Thoracic aorta (tissue), 2 donors: ENCODE results near the gene PPP4R2. TPM values are rescaled to one million over a fixed set of nuclear protein-coding genes. Genes with fewer than 3 reads are reported as not detected.

ENCODE experiments used
- ATAC-seq: fragments of 150-250 bp; one replicate; pipeline ENCODE4 v1.8.0; 2017; ENCODE audit warnings: low read depth; ENCODE audit not compliant: insufficient number of reproducible peaks, low FRiP score
- DNase-seq: peaks from one replicate; pipeline ENCODE4 v3.0.0-alpha.2; 2020; ENCODE audit warnings: low spot score
- H3K27ac ChIP-seq, 2 donors: fragments of 200-600 bp; sonication (generic); 1 replicate in 1 of 2; 2 replicates in 1 of 2; pipeline ENCODE4 v1.5.1; 2016; ENCODE audit warnings: mild to moderate bottlenecking in 2 of 2, moderate library complexity in 2 of 2
- H3K27me3 ChIP-seq: fragments of 200-600 bp; sonication (generic); replicated peaks from 2 replicates; pipeline ENCODE4 v1.6.0; 2016; ENCODE audit warnings: mild to moderate bottlenecking; ENCODE audit not compliant: insufficient read depth
- H3K36me3 ChIP-seq: fragments of 200-600 bp; sonication (generic); one replicate; pipeline ENCODE4 v1.5.1; 2016
- H3K4me1 ChIP-seq, 2 donors: fragments of 200-600 bp; sonication (generic); 1 replicate in 1 of 2; 2 replicates in 1 of 2; pipeline versions ENCODE4 v1.5.1 to v1.6.0; 2016; ENCODE audit warnings: low read depth in 2 of 2, mild to moderate bottlenecking in 1 of 2; ENCODE audit not compliant: control insufficient read depth in 1 of 2
- H3K4me3 ChIP-seq: fragments of 200-600 bp; sonication (generic); 2 replicates; pipeline ENCODE4 v1.5.1; 2016; ENCODE audit warnings: mild to moderate bottlenecking
- H3K9me3 ChIP-seq: fragments of 200-600 bp; sonication (generic); 2 replicates; pipeline ENCODE4 v1.5.1; 2016
- CTCF ChIP-seq: fragments of 200-600 bp; sonication (generic); IDR thresholded peaks from one replicate; pipeline ENCODE4 v1.5.1; 2019; ENCODE audit warnings: antibody characterized with exemption
- total RNA-seq, 2 donors: library from RNA; depleted of rRNA; stranded (reverse); fragments of >200 nt; gene quantifications; one replicate each; pipeline versions ENCODE4 v1.1.0 to v1.2.3, GENCODE V29; 2016

PPP4R2 gene
- total RNA-seq, 2 donors from 2014 or later: 39.3 to 47.0 TPM

DNA sequence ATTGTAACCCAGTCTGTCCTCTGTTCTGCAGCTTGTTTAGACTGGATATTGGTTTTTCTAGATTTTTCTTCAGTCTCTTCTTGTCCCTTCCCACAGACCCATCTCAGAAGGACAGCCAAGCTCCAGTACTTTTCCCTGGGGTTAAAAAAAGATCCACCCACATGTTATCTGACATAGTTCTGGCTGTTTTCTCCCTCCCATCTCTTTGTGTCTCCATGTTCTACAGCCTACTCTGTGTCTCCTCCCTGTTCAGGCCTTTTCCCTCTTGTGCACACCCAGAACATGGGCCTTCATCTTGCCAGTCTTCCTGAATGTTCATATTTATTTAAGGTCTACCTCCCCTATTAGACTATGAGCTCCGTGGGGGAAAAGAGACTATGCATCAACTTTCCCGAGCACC lies 5.1 kb upstream of the PPP4R2 start:
- Histone ChIP-seq H3K4me3 (no peak overlapping the region), H3K9me3 (no peaks in the 10 kb centered on the region), H3K4me1 (peaks cover 0 to 6% of the 10 kb centered on the region in 2 donors), H3K27me3 (no peaks in the 10 kb centered on the region), H3K36me3 (no peaks in the 10 kb centered on the region), H3K27ac (no peak overlapping the region)
- no peak for TF ChIP-seq CTCF
- DNase-seq (no peak), ATAC-seq (no peak)

GRCh38 chr3:72993391-72993790 lies 3.2 kb upstream of the PPP4R2 start:
- DNase-seq (no peak), ATAC-seq (no peak)
- Histone ChIP-seq H3K27ac (no peak overlapping the region), H3K9me3 (no peaks in the 10 kb centered on the region), H3K36me3 (no peaks in the 10 kb centered on the region), H3K27me3 (no peaks in the 10 kb centered on the region), H3K4me3 (no peak overlapping the region), H3K4me1 (peaks cover 7% of the 10 kb centered on the region in 2 donors)
- TF ChIP-seq CTCF: no peak

GRCh38 chr3:72995337-72995736 lies 1.3 kb upstream of the PPP4R2 start:
- ATAC-seq (no peak), DNase-seq (no peak)
- Histone ChIP-seq H3K4me1 (peaks cover 26 to 27% of the 10 kb centered on the region in 2 donors), H3K9me3 (no peaks in the 10 kb centered on the region), H3K36me3 (no peaks in the 10 kb centered on the region), H3K27ac (peak overlapping the region in 1 of 2 donors; percentile 85), H3K27me3 (no peaks in the 10 kb centered on the region), H3K4me3 (no peak overlapping the region)
- TF ChIP-seq CTCF: no peak

GRCh38 chr3:72996121-72996472 lies 514 bp upstream of the PPP4R2 start:
- Histone ChIP-seq H3K36me3 (no peaks in the 10 kb centered on the region), H3K27ac (peak overlapping the region; percentile 85 to 90), H3K4me3 (peak overlapping the region; percentile 87), H3K27me3 (no peaks in the 10 kb centered on the region), H3K9me3 (no peaks in the 10 kb centered on the region), H3K4me1 (peaks cover 34% of the 10 kb centered on the region in 2 donors)
- ATAC-seq: no peak
- TF ChIP-seq CTCF: no peak
- DNase-seq: no peak

DNA sequence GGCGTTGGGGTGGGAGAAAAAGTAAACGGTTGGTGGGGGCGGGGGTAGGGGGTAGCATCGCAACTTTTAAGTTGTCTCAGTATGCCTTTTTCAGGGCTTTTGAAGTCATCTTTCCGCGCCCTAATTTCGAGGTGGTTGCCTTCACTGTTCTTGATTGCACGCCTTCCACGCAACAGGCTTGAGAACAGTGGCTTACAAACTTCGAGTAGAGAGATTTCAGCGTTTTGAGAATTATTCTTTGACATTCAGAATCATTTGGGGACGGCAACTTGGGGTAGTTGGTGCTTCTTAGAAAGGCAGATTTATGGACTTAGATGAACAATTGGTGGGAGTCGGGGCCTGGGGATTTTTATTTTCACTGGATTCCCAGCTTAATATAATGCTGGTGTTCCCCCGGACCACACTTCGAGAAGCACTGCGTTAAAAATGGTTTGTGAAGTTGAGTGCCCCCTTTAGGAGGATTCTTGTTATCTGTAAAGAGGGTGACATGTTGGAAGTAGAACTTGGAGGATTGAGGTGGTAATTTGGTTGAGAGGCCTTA lies 880 bp downstream of the PPP4R2 start:
- Histone ChIP-seq H3K36me3 (peaks cover 3% of the 10 kb centered on the region), H3K9me3 (no peaks in the 10 kb centered on the region), H3K27ac (peak overlapping the region; percentile 85 to 90), H3K27me3 (no peaks in the 10 kb centered on the region), H3K4me1 (peaks cover 39 to 47% of the 10 kb centered on the region in 2 donors), H3K4me3 (peak overlapping the region; percentile 87)
- DNase-seq (no peak), ATAC-seq (no peak)
- peak; percentile 29 for TF ChIP-seq CTCF
